HG02840 (cell line): Measurements from ENCODE around the gene GNAL.

Experiments
- ATAC-seq: cut with Tn5 transposase; IDR thresholded peaks from one replicate; pipeline ENCODE4 v1.9.1; 2021; ENCODE audit warnings: mild to moderate bottlenecking, moderate library complexity, moderate number of reproducible peaks; ENCODE audit not compliant: unreplicated experiment, low FRiP score

GNAL gene

DNA sequence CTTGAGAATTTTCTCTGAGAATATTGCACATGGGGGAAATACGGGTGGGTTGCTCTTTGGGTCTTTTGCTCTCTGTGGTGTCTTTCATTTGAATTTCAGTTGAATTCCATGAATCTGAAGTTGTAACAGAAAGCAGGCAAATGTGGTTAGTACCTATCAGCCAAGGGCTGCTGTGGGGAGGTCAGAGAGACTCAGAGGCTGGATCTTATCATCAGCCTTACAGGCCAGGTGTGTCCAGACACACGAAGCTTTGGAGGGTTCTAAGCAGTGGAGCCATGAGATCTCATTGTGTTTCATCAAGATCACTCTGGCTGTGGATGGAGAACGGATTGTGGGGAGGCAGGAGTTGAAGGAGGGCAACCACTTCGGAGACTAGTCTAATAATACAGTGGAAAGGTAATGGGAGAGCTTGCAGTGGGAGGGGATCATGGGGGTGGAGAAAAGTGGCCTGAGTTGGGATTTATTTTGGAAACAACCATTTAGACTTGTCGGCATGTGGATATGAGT is 68.1 kb downstream of the GNAL start:
- ATAC-seq: no peak

DNA sequence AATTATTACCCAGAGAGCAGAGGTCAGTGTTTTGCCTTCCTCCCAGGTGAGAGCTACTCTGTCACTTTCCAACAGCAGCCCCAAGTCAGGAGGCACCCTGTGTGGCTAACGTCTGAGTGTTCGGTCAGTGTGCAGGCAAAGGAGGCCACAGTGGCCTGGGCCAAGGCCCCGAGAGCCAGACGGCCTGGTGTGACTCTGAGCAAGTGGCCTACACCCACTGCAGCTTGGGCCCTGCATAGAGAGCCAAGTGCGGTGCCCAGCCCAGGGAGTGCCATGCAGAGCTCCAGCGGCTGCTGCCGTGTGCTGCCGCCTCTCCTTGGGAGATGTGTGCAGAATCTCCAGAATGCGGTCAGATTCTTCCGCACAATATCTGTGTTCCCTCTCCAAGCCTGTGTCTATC is 70.4 kb downstream of the GNAL start:
- no peak for ATAC-seq

DNA sequence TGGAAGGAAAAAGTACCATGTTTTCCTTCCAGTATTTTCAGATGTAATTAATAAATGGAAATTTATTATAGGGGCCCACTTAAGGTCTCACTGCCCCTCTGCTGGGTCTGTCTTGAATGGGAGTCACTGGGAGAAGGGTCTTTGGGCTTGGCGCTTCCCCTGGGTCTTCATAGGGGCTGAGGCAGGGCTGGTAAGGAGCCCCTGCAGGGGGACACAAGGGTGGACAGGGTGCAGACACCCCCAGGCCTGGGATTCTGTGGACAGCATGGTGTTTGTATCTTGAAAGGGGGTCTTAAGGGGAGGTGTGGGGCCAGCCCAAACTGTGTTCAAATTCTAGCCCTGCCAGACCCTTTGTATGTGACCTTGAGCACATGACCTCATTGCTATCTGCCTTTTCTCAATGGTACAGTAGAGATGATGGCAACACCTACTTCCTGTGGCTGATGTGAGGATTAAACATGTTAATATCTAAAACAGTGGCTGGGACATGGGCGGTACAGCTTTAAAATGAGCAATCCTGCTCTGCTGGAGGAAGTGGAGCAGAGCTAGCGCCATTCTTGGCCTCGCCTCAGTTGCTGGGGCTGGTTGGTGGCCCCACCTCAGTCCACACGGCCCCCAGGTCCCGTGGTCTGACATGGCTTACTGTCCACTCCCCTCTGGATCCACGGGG is 71.6 kb downstream of the GNAL start:
- ATAC-seq: no peak

DNA sequence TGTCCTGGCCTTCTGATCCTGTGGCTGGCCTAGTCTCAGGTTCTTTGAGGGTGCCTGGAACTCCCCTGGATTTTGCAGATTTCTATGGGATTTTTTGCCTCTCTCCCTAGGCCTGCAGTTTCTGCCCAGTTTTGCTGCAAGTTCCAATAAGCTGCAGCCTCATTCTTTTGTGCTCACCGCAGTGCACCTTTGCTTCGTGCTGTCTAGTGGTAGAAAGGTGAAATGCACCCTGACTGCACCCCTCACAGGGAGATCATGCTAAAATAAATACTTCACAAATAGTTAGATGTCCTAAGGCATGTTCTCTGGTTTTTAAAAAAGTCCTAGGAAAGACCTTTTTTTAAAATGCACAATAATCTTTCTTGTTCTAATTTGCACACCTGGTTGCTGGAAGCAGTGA is 72.5 kb downstream of the GNAL start:
- no peak for ATAC-seq

DNA sequence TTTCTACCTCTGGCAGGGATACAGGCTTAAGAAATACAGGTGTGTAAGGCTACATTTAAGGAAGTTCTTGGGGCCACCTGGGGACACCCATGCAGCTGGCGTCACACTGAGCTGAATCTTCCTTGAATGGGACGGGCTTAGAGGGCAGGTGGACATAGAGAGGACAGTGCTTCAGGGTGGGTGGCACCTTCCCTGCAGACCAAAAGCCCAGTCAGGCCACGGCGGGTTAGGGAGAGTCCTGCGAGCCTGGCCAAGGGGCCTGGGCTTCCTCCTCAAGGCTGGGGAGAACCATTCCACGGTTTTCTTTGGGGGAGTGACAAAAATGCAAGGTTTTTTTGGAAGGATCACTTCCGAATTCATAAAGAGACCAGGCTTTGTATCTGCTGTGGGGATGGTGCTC is 73.4 kb downstream of the GNAL start:
- ATAC-seq: no peak

DNA sequence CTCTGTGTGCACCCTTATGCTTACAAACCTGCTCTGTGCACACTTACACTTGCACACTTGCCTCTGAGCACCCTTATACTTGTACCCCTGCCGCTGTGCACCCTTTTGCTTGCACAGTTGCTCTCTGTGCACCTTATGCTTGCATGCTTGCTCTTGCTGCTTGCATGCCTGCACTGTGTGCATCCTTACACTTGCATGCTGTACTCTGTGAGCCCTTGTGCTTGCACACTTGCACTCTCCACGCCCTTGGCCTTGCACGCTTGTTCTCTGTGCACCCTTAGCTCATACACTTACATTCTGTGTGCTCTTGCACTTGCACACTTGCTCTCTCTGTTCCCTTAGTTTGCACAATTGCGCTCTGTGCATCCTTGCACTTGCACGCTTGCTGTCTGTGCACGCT is 78.3 kb downstream of the GNAL start:
- no peak for ATAC-seq

DNA sequence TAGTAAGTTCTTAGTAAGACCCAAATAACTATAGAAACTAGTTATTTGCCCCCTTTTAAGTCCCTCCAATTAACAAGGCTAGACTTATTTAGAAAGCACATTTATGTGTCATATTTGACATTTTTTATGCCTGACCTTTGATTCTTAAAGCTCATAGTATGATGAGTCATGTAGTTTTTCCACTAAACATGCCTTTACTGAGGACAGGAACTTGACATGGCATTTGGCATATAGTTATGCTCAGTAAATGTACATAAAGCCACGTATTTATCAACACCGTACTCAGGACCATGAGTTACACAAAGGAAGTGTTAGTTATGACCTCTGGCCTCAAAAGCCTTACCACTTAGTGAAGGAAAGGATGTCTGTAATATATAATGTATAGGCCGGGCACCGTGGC is 78.9 kb downstream of the GNAL start:
- no peak for ATAC-seq

DNA sequence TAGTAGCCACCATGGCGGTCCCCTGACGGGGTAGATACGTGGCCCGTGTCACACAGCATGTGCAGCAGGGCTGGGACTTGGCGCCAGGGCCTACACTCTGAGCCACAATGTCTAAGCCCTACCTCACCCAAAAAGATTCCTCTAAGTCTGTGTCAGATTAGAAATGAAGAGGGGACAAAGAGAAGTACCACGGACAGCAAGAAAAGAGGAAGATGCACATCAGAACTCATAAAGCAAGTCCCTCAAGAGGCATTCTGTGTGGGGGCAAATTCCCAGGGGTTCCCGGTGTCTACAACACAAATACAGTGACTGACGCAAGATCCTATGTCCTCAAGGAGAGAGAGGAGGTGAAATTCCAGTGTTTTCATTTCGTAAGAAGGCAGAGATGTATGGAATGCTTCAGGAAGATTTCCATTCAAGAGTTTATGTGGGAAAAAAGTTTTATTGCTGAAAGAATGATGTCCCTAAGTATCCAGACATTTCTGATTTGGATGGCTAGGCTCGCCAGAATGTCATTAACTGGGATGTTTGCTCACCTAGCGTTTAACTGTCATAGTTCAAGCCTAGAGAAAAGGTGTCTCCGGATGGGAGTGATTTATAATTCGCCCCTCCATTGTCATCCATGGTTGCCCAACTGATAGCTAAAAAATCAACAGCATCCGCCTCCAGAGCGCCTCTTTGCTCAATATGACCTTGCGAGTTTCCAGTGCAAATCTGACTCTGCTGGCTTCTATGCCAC is 86.5 kb downstream of the GNAL start:
- no peak for ATAC-seq

DNA sequence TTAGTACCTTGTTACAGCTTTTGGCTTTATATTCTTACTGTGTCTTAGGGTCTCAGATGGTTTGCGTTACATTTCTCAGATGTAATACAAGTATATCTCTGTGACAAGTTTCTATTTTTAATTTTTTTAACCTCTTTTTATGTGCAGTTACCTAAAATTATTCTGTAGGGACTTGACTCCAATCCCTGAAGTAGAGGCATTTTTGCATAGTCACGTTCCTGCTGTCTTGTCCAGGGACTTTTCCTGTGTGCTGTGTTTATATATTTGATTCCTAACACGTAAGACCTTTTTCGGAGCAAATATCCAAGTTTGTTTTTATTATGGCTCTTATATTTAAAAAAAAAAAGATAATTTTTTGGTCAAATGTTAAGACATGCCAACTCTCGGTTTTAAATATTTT is 91.0 kb downstream of the GNAL start:
- ATAC-seq: no peak

DNA sequence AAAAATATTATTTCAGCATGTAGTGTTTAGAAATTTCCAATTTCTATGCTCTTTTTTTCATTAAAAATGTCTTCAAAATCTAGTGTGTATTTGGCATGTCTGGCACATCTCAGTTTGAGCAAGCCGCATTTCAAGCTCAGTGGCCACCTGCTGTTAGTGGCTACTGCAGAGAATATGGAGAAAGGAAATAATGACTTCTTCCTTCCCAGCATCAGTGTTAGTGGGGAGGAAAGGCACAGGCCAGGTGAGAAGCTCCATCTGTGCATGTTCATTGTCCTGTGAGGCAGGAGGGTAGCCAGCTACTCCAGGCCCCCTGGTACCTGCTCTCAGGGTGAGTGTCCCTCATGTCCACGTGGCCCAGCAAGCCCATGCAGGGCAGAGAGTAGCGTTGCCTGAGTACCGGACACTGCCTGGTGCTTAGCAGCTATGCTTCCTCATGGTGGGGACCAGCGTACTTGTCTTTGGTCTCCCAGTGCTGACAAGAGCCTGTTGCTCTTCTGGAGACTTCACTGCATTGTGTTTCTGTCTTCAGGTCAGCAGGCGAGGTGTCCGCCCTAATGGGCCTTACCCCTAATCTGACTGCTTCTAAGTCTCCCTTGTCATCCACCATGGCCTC is 94.8 kb downstream of the GNAL start:
- ATAC-seq: no peak

DNA sequence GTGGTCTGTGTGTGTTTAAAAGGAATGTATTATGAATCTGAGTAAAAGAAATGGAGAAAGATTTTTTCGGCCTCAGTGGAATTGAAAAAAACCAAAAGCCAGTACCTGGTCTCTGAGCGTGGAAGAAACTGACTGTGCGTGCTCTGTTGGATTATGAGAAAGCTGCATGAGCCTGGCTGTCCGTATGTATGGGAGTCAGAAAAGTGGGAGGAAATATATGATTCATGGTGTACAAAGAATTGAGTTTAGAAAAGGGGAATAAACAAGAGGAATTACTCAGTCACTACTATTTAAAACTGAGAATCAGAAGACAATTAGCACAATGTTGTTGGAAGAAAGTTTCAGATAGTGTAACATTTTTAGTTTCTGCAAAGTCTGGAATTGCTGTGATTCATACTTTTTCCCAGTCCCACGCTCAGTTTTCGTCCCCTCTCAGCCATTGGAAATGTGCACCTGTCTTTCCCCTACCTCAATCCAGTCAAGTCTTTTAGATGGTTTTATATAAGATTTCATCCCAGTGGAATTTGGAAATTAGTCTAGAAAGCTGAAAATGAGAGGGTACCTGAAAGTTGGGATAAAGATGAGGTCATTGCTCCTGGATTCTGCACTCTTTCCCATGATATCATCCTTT is 95.7 kb downstream of the GNAL start:
- ATAC-seq: no peak

DNA sequence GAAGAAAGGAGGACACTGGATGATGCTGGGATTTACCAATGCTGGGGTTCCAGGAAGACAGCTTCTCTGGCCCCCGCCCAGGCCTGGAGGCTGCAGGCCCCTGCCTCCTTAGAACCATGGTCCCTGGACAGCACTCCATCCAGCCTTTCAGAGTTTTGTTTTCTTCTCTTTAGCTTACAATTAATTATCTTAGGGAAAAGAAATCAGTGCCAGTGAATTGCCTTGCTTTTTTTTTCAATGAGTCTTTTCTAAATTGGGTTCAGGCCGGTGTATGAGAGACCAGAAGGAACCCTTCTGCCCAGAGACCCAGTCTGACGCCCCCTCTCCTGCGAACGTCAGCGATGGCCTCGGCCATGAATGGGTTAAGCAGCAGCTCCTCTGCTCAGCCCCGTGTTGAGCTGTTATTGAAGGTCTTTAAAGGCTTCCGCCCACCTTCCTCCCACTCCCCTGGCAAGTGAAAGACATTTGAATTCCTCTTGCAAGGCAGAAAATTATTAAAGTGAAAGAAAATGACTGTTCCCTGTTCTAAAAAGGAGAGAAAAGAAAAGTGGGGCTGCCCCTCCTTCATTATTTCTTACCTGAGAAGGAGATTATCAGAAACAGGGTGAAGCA is 96.5 kb downstream of the GNAL start:
- ATAC-seq: no peak

DNA sequence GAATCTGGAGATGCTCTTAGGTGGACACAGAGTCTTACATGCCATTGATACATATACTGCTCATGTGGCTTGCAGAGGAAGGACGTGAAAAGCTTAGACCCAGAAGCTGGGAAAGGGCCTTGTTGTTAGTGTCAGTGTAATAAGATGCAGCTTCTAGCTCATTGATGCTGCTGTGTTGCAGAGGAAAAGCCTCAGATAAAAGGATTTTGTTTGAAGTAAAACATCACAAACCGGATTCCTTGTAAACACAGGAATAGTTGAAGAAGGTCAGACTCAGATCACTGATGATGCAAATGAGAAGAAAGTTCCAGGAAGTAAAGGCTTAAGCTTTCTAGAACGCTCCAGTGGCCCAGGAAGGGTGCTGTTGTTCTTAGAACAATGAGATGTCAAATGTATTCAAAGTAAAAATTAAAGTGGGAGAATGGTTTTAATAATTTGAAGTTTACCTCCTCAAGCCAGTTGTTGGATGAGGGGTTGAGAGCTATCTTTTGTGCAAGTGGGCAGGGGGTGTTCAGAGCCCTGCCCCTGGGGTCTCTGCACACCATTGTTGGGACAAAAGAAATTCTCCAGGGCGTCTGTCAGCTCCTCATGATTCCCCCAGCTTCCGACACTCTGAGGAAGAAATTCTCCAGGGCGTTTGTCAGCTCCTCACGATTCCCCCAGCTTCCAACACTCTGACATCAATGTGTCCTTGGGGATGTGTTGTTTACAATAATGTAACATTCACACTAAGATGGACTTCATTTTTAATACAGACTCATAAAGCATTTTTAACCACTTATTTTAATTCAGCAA is 100.8 kb downstream of the GNAL start:
- no peak for ATAC-seq

DNA sequence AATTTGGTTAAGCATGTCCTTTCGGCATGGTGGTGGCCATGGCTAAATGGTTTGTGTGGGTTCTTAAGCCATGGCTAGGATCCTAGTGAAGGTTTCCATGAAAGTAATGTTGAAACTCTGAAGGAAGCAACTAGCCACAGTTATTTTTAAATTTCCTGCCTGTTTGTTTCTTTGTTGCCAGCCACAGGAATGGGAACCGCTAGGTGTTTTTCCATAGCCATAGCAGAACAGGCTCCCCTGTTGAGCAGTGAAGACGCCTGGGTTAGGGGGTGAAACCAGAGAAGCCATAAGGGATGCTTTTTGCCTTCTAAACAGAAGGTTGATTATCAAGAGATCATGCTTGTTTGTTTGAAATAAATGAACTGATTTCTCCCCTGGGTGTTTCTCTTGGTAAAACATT is 102.1 kb downstream of the GNAL start:
- ATAC-seq: no peak

DNA sequence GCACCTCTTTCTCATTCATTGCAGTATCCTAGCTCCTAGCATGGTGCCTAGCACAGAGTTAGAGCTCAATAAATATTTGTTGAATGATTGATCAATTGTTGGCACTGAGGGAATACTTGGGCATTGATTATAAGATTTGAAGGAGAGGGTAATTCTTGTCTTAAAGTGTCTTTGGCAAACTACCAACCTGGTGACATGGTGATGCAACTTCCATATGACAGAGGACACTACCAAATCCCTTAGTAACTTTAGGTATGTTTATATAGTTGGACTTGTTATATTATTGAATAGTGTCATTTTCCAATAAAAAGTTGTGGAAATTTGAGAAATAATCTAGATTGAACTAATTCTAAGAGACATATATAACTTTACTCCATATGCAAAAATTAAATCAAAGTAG is 103.6 kb downstream of the GNAL start:
- ATAC-seq: no peak

DNA sequence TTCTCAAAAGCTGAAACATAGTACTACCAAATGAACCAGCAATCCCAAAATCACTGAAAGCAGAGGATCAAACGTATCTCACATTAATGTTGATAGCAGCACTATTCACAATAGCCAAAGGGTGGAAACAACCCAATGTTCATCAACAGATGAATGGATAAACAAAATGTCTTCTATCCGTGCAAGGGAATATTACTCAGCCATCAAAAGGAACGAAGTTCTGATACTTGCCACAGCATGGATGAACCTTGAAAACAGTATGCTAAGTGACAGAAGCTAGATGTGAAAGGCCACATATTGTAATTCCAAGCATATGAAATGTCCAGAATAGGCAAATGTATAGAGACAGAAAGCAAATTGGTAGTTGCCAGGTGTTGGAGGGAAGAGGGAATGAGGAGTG is 105.1 kb downstream of the GNAL start:
- ATAC-seq: no peak

DNA sequence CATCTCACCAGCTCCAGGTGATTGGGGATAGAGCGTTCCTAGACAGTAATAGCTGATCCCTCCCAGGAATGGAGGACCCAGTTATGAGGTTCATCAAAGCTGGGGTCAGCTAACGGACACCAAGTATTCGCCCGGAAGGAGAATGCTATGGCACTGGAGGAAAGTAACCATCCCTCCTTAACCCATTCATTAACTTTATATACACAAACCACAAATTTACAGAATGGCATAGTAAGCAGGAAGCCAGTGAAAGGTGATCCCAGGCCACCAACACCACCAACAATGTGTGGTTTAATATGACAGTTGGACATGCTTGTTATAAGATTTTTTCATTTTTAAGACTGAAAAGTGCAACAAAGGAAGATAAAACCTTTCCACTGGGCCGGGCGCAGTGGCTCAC is 106.9 kb downstream of the GNAL start:
- ATAC-seq: no peak

DNA sequence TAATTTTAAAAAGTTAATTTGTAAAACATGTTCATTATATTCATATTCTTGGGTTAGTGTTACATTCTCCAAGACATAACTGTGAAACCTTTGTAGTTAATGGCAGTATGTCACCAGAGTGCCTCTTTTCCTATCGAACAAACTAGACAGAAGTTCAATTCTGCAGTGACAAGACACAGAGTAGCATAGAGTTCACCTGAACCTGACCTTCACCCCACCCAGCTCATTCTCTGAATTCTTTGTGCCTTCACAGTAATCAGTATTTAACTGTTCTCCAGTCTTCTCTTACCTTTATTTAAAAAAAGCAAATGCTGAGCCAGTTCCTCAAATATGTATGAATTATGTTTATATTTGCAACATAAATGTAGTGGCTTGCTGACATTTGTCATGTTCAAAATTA is 109.2 kb downstream of the GNAL start:
- no peak for ATAC-seq

DNA sequence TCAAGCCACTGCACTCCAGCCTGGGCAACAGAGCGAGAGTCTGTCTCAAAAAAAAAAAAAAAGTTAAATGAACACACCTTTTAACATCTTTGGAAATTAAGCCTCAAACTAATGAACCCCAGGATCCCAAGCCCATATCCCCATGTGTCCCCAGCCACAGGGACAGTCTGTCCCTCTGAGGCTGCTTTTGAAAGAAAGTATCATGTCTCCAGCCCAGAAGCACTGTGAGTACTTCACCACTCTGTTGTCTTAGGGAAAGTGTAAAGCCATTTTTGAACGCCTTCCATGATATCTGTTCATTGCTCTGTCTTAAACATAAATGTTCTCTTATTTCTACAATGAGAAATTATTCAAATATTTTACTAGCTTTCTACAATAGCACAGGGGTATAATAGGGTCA is 110.0 kb downstream of the GNAL start:
- ATAC-seq: no peak
